Measurements from ENCODE around the gene USP53.

USP53 gene

GRCh38 chr4:119237201-119237600 lies 24.7 kb downstream of the USP53 start:
- TF ChIP-seq, protein P1, sequence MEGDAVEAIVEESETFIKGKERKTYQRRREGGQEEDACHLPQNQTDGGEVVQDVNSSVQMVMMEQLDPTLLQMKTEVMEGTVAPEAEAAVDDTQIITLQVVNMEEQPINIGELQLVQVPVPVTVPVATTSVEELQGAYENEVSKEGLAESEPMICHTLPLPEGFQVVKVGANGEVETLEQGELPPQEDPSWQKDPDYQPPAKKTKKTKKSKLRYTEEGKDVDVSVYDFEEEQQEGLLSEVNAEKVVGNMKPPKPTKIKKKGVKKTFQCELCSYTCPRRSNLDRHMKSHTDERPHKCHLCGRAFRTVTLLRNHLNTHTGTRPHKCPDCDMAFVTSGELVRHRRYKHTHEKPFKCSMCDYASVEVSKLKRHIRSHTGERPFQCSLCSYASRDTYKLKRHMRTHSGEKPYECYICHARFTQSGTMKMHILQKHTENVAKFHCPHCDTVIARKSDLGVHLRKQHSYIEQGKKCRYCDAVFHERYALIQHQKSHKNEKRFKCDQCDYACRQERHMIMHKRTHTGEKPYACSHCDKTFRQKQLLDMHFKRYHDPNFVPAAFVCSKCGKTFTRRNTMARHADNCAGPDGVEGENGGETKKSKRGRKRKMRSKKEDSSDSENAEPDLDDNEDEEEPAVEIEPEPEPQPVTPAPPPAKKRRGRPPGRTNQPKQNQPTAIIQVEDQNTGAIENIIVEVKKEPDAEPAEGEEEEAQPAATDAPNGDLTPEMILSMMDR (IDR thresholded peaks at IDR 0.05): no peak
- Mint-ChIP-seq H3K27ac (no peak overlapping the region), H3K4me1 (peaks cover 5% of the 10 kb centered on the region), H3K4me3 (no peak overlapping the region), H3K27me3 (ENCODE audit: low read depth, poor library complexity) (no peaks in the 10 kb centered on the region), H3K9me3 (no peaks in the 10 kb centered on the region), H3K36me3 (ENCODE audit: low read depth) (peaks cover 41% of the 10 kb centered on the region)
- DNase-seq: no peak

DNA sequence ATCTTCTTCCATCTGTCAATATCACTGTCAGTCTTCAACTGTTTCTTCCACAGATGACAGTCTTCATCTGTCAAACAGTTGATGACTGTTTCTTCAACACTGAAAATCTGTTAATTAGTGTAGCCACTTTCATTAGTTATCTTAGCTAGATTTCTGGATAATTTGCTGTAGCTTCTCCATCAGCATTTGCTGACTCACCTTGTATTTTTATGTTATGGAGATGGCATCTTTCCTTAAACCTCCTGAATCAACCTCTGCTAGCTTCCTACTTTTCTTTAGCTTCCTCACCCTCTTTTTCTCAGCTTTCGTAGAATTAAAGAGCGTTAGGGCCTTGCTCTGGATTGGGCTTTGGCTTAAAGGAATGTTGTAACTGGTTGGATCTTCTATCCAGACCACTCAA lies 25.1 kb downstream of the USP53 start:
- DNase-seq: no peak
- Mint-ChIP-seq H3K36me3 (ENCODE audit: low read depth) (peaks cover 39% of the 10 kb centered on the region), H3K27ac (peak overlapping the region; percentile 20), H3K9me3 (no peaks in the 10 kb centered on the region), H3K27me3 (ENCODE audit: low read depth, poor library complexity) (no peaks in the 10 kb centered on the region), H3K4me3 (no peak overlapping the region), H3K4me1 (peaks cover 5% of the 10 kb centered on the region)
- TF ChIP-seq, protein P1 (IDR thresholded peaks at IDR 0.05): no peak

- TF ChIP-seq, protein P1 (IDR thresholded peaks at IDR 0.05): no peak
- Mint-ChIP-seq H3K27ac (no peak overlapping the region), H3K36me3 (ENCODE audit: low read depth) (peaks cover 36% of the 10 kb centered on the region), H3K4me3 (no peak overlapping the region), H3K27me3 (ENCODE audit: low read depth, poor library complexity) (no peaks in the 10 kb centered on the region), H3K9me3 (no peaks in the 10 kb centered on the region), H3K4me1 (peaks cover 5% of the 10 kb centered on the region)
- no peak for DNase-seq
Observed at GRCh38 chr4:119238068-119238722, 25.7 kb downstream of the USP53 start.

DNA sequence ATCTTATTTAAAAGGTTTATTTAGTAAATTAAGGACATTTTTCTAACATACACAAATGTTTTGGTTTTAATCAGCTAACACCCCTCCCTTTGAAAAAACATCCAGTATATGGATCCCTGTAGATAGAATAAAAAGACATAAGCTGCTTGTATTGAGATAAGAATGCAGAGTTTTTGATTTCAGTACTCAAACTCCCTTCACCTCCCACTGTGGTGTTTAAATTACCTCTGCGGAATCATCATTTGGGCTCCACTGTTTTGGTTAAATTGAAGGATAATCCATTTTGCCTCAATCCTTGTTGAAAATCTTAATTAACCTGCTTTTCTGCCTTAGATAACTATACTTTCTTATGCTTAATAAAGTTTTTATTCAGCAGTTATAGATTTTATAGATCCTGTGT lies 27.6 kb downstream of the USP53 start:
- Mint-ChIP-seq H3K27me3 (ENCODE audit: low read depth, poor library complexity) (no peaks in the 10 kb centered on the region), H3K36me3 (ENCODE audit: low read depth) (peaks cover 30% of the 10 kb centered on the region), H3K4me1 (no peaks in the 10 kb centered on the region), H3K4me3 (no peak overlapping the region), H3K9me3 (no peaks in the 10 kb centered on the region), H3K27ac (no peak overlapping the region)
- DNase-seq: no peak
- TF ChIP-seq, protein P1 (IDR thresholded peaks at IDR 0.05): no peak

- Mint-ChIP-seq H3K27me3 (ENCODE audit: low read depth, poor library complexity) (no peaks in the 10 kb centered on the region), H3K9me3 (no peaks in the 10 kb centered on the region), H3K4me3 (no peak overlapping the region), H3K4me1 (no peaks in the 10 kb centered on the region), H3K36me3 (ENCODE audit: low read depth) (peaks cover 25% of the 10 kb centered on the region), H3K27ac (no peak overlapping the region)
- TF ChIP-seq, protein P1 (IDR thresholded peaks at IDR 0.05): no peak
- DNase-seq: no peak
Observed at GRCh38 chr4:119240568-119240967, 28.1 kb downstream of the USP53 start.

- Mint-ChIP-seq H3K9me3 (no peaks in the 10 kb centered on the region), H3K27ac (no peak overlapping the region), H3K4me1 (no peaks in the 10 kb centered on the region), H3K27me3 (ENCODE audit: low read depth, poor library complexity) (peaks cover 2% of the 10 kb centered on the region), H3K36me3 (ENCODE audit: low read depth) (peaks cover 24% of the 10 kb centered on the region), H3K4me3 (no peak overlapping the region)
- no peak for DNase-seq
- TF ChIP-seq, protein P1 (IDR thresholded peaks at IDR 0.05): no peak
Observed at GRCh38 chr4:119242417-119242816, 29.9 kb downstream of the USP53 start.

Measured in nephron progenitor cell (in vitro differentiated cells).